Activated CD4-positive, alpha-beta T cell treated with anti-CD3 and anti-CD28 coated beads, Interleukin-2, amount 10 ng/mL, durations not matched to agents 7 days and 5 days (primary cell): ENCODE data around the gene PIH1D1. TPM values are rescaled to one million over a fixed set of nuclear protein-coding genes. Genes with fewer than 3 reads are reported as not detected.
A peak's percentile ranks its signal among the peaks of the same experiment; 100 is the strongest.

ENCODE experiments used
- CTCF ChIA-PET: fragments of 350-600 bp; sonication (Branson Sonifier 250); formaldehyde crosslinking; loops from one replicate; lab custom pipeline; 2021; ENCODE audit warnings: antibody characterized with exemption; lab: Charles Lee
- POLR2A ChIA-PET: fragments of 350-600 bp; sonication (Branson Sonifier 250); formaldehyde crosslinking; loops from one replicate; lab custom pipeline; 2021; ENCODE audit warnings: antibody characterized with exemption; lab: Charles Lee
- DNase-seq: peaks from one replicate; pipeline ENCODE4 v3.0.0-alpha.2; 2020
- H3K27ac Mint-ChIP-seq: one replicate; pipeline ENCODE4 v1.8.0; 2021; ENCODE audit warnings: mild to moderate bottlenecking, moderate library complexity, mixed read lengths
- H3K27me3 Mint-ChIP-seq: one replicate; pipeline ENCODE4 v1.8.0; 2021; ENCODE audit warnings: mixed read lengths
- H3K36me3 Mint-ChIP-seq: one replicate; pipeline ENCODE4 v1.8.0; 2021; ENCODE audit warnings: low read depth, mixed read lengths
- H3K4me1 Mint-ChIP-seq: one replicate; pipeline ENCODE4 v1.8.0; 2021; ENCODE audit warnings: mixed read lengths
- H3K4me3 Mint-ChIP-seq: one replicate; pipeline ENCODE4 v1.8.0; 2021; ENCODE audit warnings: mild to moderate bottlenecking, moderate library complexity, mixed read lengths
- H3K9me3 Mint-ChIP-seq: one replicate; pipeline ENCODE4 v1.8.0; 2021; ENCODE audit warnings: mixed read lengths
- total RNA-seq, 2 experiments: library from RNA; stranded (reverse); gene quantifications; one replicate each; pipeline ENCODE4 v1.2.3, GENCODE V29; 2021

PIH1D1 gene
- total RNA-seq = 100 to 1,000 TPM; 146 to 176 TPM

GRCh38 chr19:49451430-49452181 is at the start of gene PIH1D1:
TSS of gene PIH1D1 (minus strand) at chr19:49451814. CDS start at chr19:49451574, 240 bp downstream.
- peak within 1 kb of the TSS; percentile 98 for H3K4me3 Mint-ChIP-seq
- ChIA-PET CTCF (interaction anchor here (0.7 to 2.6 kb wide), 11 partner anchors 9 to 60 kb away, joined by 3 to 17 read pairs (median 4); partner anchors contain the start of gene FLT3LG), POLR2A (interaction anchor here (0.9 kb wide), 1 partner anchor 35 kb away, joined by 3 read pairs; no protein-coding TSS in a partner anchor)
- H3K27me3 Mint-ChIP-seq = no peaks in the 10 kb centered on the region
- no peaks in the 10 kb centered on the region for H3K9me3 Mint-ChIP-seq
- peak within 1 kb of the TSS; percentile 100 for H3K27ac Mint-ChIP-seq
- H3K36me3 Mint-ChIP-seq = peaks cover 45% of the 10 kb centered on the region
- H3K4me1 Mint-ChIP-seq = peaks cover 62% of the 10 kb centered on the region
- DNase-seq = peak; percentile 99

GRCh38 chr19:49499030-49499670 is 47.5 kb upstream of the PIH1D1 start:
- POLR2A ChIA-PET = interaction anchor here (1.8 kb wide), 1 partner anchor 10 kb away, joined by 7 read pairs; no protein-coding TSS in a partner anchor

GRCh38 chr19:49498475-49498874 is 46.9 kb upstream of the PIH1D1 start:
- H3K4me1 Mint-ChIP-seq = peaks cover 52% of the 10 kb centered on the region
- POLR2A ChIA-PET = interaction anchor here (1.8 kb wide), 1 partner anchor 10 kb away, joined by 7 read pairs; no protein-coding TSS in a partner anchor
- peak overlapping the region; percentile 99 for H3K27ac Mint-ChIP-seq

More at GRCh38 chr19:49499030-49499670, 47.5 kb upstream of the PIH1D1 start:
- H3K27ac Mint-ChIP-seq = peak overlapping the region; percentile 99
- no peak for DNase-seq
- H3K9me3 Mint-ChIP-seq = no peaks in the 10 kb centered on the region
- peaks cover 44% of the 10 kb centered on the region for H3K36me3 Mint-ChIP-seq
- CTCF ChIA-PET = interaction anchor here (1.0 to 1.5 kb wide), 6 partner anchors 23 to 180 kb away, joined by 4 to 6 read pairs (median 4); partner anchors contain the start of gene RCN3
- H3K4me3 Mint-ChIP-seq = peak overlapping the region; percentile 100
- peaks cover 51% of the 10 kb centered on the region for H3K4me1 Mint-ChIP-seq
- H3K27me3 Mint-ChIP-seq = no peaks in the 10 kb centered on the region

GRCh38 chr19:49497789-49498103 is 46.1 kb upstream of the PIH1D1 start:
- Mint-ChIP-seq H3K9me3 (no peaks in the 10 kb centered on the region), H3K27ac (peak overlapping the region; percentile 99), H3K27me3 (no peaks in the 10 kb centered on the region), H3K4me1 (peaks cover 52% of the 10 kb centered on the region), H3K4me3 (peak overlapping the region; percentile 100), H3K36me3 (peaks cover 53% of the 10 kb centered on the region)
- CTCF ChIA-PET = interaction anchor here (1.5 to 3.6 kb wide), 5 partner anchors 22 to 181 kb away, joined by 3 to 15 read pairs (median 6); partner anchors contain the start of gene FLT3LG
- POLR2A ChIA-PET = interaction anchor here (1.8 kb wide), 1 partner anchor 9 kb away, joined by 7 read pairs; no protein-coding TSS in a partner anchor
- no peak for DNase-seq

More at GRCh38 chr19:49498475-49498874, 46.9 kb upstream of the PIH1D1 start:
- H3K36me3 Mint-ChIP-seq = peaks cover 45% of the 10 kb centered on the region
- H3K9me3 Mint-ChIP-seq = no peaks in the 10 kb centered on the region
- H3K4me3 Mint-ChIP-seq = peak overlapping the region; percentile 100
- H3K27me3 Mint-ChIP-seq = no peaks in the 10 kb centered on the region
- no peak for DNase-seq
- CTCF ChIA-PET = interaction anchor here (1.0 to 3.6 kb wide), 8 partner anchors 22 to 181 kb away, joined by 3 to 15 read pairs (median 4); partner anchors contain the start of gene RCN3

- Mint-ChIP-seq H3K36me3 (peaks cover 58% of the 10 kb centered on the region), H3K27ac (peak overlapping the region; percentile 99), H3K4me3 (peak overlapping the region; percentile 100), H3K27me3 (no peaks in the 10 kb centered on the region), H3K9me3 (no peaks in the 10 kb centered on the region), H3K4me1 (peaks cover 52% of the 10 kb centered on the region)
- ChIA-PET POLR2A (interaction anchor here (0.6 kb wide), 1 partner anchor 72 kb away, joined by 3 read pairs; no protein-coding TSS in a partner anchor), CTCF (interaction anchor here (1.3 to 3.6 kb wide), 5 partner anchors 10 to 182 kb away, joined by 3 to 15 read pairs (median 6); partner anchors contain the start of gene FLT3LG)
- DNase-seq = peak; percentile 89
Measured at GRCh38 chr19:49497047-49497788, 45.6 kb upstream of the PIH1D1 start.

- ChIA-PET POLR2A (interaction anchor here (0.8 kb wide), 1 partner anchor 24 kb away, joined by 5 read pairs; no protein-coding TSS in a partner anchor), CTCF (interaction anchor here (1.0 to 3.6 kb wide), 7 partner anchors 10 to 181 kb away, joined by 3 to 15 read pairs (median 5); partner anchors contain the start of gene FLT3LG)
- peaks cover 64% of the 10 kb centered on the region for H3K36me3 Mint-ChIP-seq
- H3K9me3 Mint-ChIP-seq = no peaks in the 10 kb centered on the region
- H3K4me3 Mint-ChIP-seq = peak overlapping the region; percentile 100
- peaks cover 52% of the 10 kb centered on the region for H3K4me1 Mint-ChIP-seq
- peak overlapping the region; percentile 99 for H3K27ac Mint-ChIP-seq
- no peak for DNase-seq
- no peaks in the 10 kb centered on the region for H3K27me3 Mint-ChIP-seq
Measured at GRCh38 chr19:49496574-49497008, 45.0 kb upstream of the PIH1D1 start.

- ChIA-PET CTCF (interaction anchor here (0.7 kb wide), 1 partner anchor 187 kb away, joined by 3 read pairs; no protein-coding TSS in a partner anchor), POLR2A (interaction anchor here (1.5 kb wide), 1 partner anchor 20 kb away, joined by 4 read pairs; no protein-coding TSS in a partner anchor)
- DNase-seq = no peak
- Mint-ChIP-seq H3K27me3 (no peaks in the 10 kb centered on the region), H3K9me3 (no peaks in the 10 kb centered on the region), H3K4me3 (no peak overlapping the region), H3K27ac (peak overlapping the region; percentile 84), H3K36me3 (peaks cover 67% of the 10 kb centered on the region), H3K4me1 (peaks cover 56% of the 10 kb centered on the region)
Measured at GRCh38 chr19:49492573-49493405, 41.2 kb upstream of the PIH1D1 start.

- H3K27ac Mint-ChIP-seq = peak overlapping the region; percentile 46
- DNase-seq = no peak
- POLR2A ChIA-PET = interaction anchor here (1.5 kb wide), 1 partner anchor 19 kb away, joined by 4 read pairs; no protein-coding TSS in a partner anchor
- peaks cover 66% of the 10 kb centered on the region for H3K36me3 Mint-ChIP-seq
- peaks cover 52% of the 10 kb centered on the region for H3K4me1 Mint-ChIP-seq
- CTCF ChIA-PET = interaction anchor here (0.7 to 1.2 kb wide), 3 partner anchors 14 to 187 kb away, joined by 3 to 5 read pairs (median 3); no protein-coding TSS in a partner anchor
- H3K9me3 Mint-ChIP-seq = no peaks in the 10 kb centered on the region
- H3K4me3 Mint-ChIP-seq = peak overlapping the region; percentile 2
- no peaks in the 10 kb centered on the region for H3K27me3 Mint-ChIP-seq
Measured at GRCh38 chr19:49491804-49492572, 40.4 kb upstream of the PIH1D1 start.

GRCh38 chr19:49491030-49491803 is 39.6 kb upstream of the PIH1D1 start:
- no peak overlapping the region for H3K4me3 Mint-ChIP-seq
- CTCF ChIA-PET = interaction anchor here (1.1 to 1.2 kb wide), 2 partner anchors 15 to 79 kb away, joined by 3 to 5 read pairs; no protein-coding TSS in a partner anchor
- peaks cover 54% of the 10 kb centered on the region for H3K4me1 Mint-ChIP-seq
- H3K9me3 Mint-ChIP-seq = no peaks in the 10 kb centered on the region
- H3K27ac Mint-ChIP-seq = peak overlapping the region; percentile 46
- DNase-seq = no peak
- no peaks in the 10 kb centered on the region for H3K27me3 Mint-ChIP-seq
- POLR2A ChIA-PET = interaction anchor here (1.5 kb wide), 1 partner anchor 18 kb away, joined by 4 read pairs; no protein-coding TSS in a partner anchor
- peaks cover 66% of the 10 kb centered on the region for H3K36me3 Mint-ChIP-seq
